Erythroblast (primary cell): ENCODE measurements around the gene C19orf18.

ENCODE experiments used
- GATA1 ChIP-seq: IDR thresholded peaks from 2 replicates; pipeline ENCODE4 v1.6.1; 2011; ENCODE audit warnings: low read depth, mild to moderate bottlenecking, control low read depth, low read length, moderate library complexity
- POLR2A ChIP-seq: IDR thresholded peaks from 2 replicates; pipeline ENCODE4 v1.6.1; 2011; ENCODE audit warnings: mild to moderate bottlenecking, low read length

DNA sequence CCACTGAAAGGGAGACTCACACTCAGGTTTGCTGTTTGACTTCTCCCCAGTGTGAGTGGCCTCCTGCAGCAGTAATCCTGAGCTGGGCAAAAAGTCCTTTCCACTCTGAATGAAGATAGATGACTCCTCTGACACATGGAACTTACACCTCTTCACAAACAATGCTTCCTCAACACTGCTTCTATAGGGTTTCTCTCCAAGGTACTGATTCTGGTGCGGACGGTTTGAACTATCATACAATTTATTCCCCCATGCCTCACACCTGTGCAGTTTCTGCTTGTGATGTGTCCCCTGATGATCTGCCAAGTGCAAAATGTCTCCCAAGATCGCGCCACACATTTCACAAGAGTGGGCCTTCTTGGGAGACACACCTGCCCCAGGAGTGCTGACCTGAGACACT is 46.7 kb downstream of the C19orf18 start:
- TF ChIP-seq POLR2A (no peak), GATA1 (no peak)
